GM12878 (cell line): ENCODE data around the gene DUSP22.

Experiments
- HDAC6 ChIP-seq: fragments of 200-600 bp; sonication (generic); IDR thresholded peaks from one replicate; pipeline ENCODE4 v1.8.0; 2017; ENCODE audit warnings: antibody characterized with exemption; ENCODE audit not compliant: unreplicated experiment
- HDGF ChIP-seq: fragments of 450-650 bp; IDR thresholded peaks from 2 replicates; pipeline ENCODE4 v1.6.1; 2016; ENCODE audit warnings: antibody characterized with exemption
- MAX ChIP-seq: IDR thresholded peaks from 2 replicates; pipeline ENCODE4 v1.6.1; 2012; ENCODE audit warnings: low read depth, low read length, improper control_type of control experiment
- MXI1 ChIP-seq: fragments of 150-350 bp; IDR thresholded peaks from 2 replicates; pipeline ENCODE4 v1.6.1; 2011; ENCODE audit warnings: low read depth, mild to moderate bottlenecking, inconsistent platforms, low read length, improper control_type of control experiment
- NR2C1 ChIP-seq: fragments of 450-650 bp; IDR thresholded peaks from 2 replicates; pipeline ENCODE4 v1.6.1; 2017; ENCODE audit warnings: antibody characterized with exemption, mild to moderate bottlenecking, moderate library complexity
- POLR2A ChIP-seq: IDR thresholded peaks from 2 replicates; pipeline ENCODE4 v1.6.1; 2011; ENCODE audit warnings: low read depth, mild to moderate bottlenecking, low read length
- TAF1 ChIP-seq: IDR thresholded peaks from 2 replicates; pipeline ENCODE4 v1.6.1; 2011; ENCODE audit warnings: mild to moderate bottlenecking, low read depth, low read length, borderline replicate concordance
- ZNF274 ChIP-seq: IDR thresholded peaks from one replicate; pipeline ENCODE4 v1.8.0; 2011; ENCODE audit not compliant: insufficient read length, insufficient read depth
- TF ChIP-seq, protein P1 (sequence below), 3 experiments: IDR thresholded peaks in 2 of 3; conservative IDR thresholded peaks in 1 of 3; 2 replicates each; pipeline ENCODE4 v1.5.1; 2011; ENCODE audit warnings: low read depth in 3 of 3, low read length in 3 of 3, mild to moderate bottlenecking in 3 of 3, control low read depth in 2 of 3, moderate library complexity in 2 of 3, inconsistent platforms in 1 of 3, mixed read lengths in 1 of 3; ENCODE audit not compliant: control insufficient read depth in 2 of 3, insufficient read depth in 1 of 3; ENCODE audit errors: extremely low read depth in 1 of 3
- TF ChIP-seq, protein P2 (sequence below): IDR thresholded peaks from 2 replicates; pipeline ENCODE4 v1.6.1; 2012; ENCODE audit warnings: low read depth, low read length, improper control_type of control experiment
- TF ChIP-seq, protein P3 (sequence below): fragments of 450-650 bp; formaldehyde crosslinking; IDR thresholded peaks from 2 replicates; pipeline ENCODE4 v1.4.0; 2022; ENCODE audit warnings: mild to moderate bottlenecking, moderate library complexity

- TF ChIP-seq, protein P1, sequence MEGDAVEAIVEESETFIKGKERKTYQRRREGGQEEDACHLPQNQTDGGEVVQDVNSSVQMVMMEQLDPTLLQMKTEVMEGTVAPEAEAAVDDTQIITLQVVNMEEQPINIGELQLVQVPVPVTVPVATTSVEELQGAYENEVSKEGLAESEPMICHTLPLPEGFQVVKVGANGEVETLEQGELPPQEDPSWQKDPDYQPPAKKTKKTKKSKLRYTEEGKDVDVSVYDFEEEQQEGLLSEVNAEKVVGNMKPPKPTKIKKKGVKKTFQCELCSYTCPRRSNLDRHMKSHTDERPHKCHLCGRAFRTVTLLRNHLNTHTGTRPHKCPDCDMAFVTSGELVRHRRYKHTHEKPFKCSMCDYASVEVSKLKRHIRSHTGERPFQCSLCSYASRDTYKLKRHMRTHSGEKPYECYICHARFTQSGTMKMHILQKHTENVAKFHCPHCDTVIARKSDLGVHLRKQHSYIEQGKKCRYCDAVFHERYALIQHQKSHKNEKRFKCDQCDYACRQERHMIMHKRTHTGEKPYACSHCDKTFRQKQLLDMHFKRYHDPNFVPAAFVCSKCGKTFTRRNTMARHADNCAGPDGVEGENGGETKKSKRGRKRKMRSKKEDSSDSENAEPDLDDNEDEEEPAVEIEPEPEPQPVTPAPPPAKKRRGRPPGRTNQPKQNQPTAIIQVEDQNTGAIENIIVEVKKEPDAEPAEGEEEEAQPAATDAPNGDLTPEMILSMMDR (IDR thresholded peaks at IDR 0.05 in 2 of 3, conservative IDR thresholded peaks at IDR 0.05 in 1 of 3; ENCODE audit: control insufficient read depth in 2 of 3, extremely low read depth in 1 of 3, insufficient read depth in 1 of 3, low read depth in 3 of 3, low read length in 3 of 3), result no peak
- no peak for TF ChIP-seq HDGF
- TF ChIP-seq, protein P2, sequence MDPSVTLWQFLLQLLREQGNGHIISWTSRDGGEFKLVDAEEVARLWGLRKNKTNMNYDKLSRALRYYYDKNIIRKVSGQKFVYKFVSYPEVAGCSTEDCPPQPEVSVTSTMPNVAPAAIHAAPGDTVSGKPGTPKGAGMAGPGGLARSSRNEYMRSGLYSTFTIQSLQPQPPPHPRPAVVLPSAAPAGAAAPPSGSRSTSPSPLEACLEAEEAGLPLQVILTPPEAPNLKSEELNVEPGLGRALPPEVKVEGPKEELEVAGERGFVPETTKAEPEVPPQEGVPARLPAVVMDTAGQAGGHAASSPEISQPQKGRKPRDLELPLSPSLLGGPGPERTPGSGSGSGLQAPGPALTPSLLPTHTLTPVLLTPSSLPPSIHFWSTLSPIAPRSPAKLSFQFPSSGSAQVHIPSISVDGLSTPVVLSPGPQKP, result no peak
- TF ChIP-seq MAX, result no peak
- no peak for TF ChIP-seq POLR2A
- TF ChIP-seq, protein P3, sequence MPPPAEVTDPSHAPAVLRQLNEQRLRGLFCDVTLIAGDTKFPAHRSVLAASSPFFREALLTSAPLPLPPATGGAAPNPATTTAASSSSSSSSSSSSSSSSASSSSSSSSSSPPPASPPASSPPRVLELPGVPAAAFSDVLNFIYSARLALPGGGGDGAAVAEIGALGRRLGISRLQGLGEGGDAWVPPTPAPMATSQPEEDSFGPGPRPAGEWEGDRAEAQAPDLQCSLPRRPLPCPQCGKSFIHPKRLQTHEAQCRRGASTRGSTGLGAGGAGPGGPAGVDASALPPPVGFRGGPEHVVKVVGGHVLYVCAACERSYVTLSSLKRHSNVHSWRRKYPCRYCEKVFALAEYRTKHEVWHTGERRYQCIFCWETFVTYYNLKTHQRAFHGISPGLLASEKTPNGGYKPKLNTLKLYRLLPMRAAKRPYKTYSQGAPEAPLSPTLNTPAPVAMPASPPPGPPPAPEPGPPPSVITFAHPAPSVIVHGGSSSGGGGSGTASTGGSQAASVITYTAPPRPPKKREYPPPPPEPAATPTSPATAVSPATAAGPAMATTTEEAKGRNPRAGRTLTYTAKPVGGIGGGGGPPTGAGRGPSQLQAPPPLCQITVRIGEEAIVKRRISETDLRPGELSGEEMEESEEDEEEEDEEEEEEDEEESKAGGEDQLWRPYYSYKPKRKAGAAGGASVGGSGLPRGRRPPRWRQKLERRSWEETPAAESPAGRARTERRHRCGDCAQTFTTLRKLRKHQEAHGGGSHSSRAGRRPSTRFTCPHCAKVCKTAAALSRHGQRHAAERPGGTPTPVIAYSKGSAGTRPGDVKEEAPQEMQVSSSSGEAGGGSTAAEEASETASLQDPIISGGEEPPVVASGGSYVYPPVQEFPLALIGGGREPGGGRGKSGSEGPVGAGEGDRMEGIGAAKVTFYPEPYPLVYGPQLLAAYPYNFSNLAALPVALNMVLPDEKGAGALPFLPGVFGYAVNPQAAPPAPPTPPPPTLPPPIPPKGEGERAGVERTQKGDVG (CRISPR knock-in tag), result no peak
- TF ChIP-seq TAF1, result no peak
- TF ChIP-seq HDAC6, result no peak
- TF ChIP-seq NR2C1, result no peak
- no peak for TF ChIP-seq MXI1
- TF ChIP-seq ZNF274, result no peak
These were observed 39.3 kb upstream of the DUSP22 start for GRCh38 chr6:252775-253535.
